GM12875 (cell line): ENCODE results near the gene SMIM41.

Source experiments
- H3K4me3 ChIP-seq: one replicate; pipeline ENCODE4 v1.5.1; 2011; ENCODE audit warnings: low read depth, low read length, control low read depth
- CTCF ChIP-seq: IDR thresholded peaks from 2 replicates; pipeline ENCODE4 v1.5.1; 2011; ENCODE audit warnings: low read depth, mild to moderate bottlenecking, control low read depth, inconsistent platforms, low read length, moderate library complexity, borderline replicate concordance; ENCODE audit not compliant: insufficient read depth

The SMIM41 gene

DNA sequence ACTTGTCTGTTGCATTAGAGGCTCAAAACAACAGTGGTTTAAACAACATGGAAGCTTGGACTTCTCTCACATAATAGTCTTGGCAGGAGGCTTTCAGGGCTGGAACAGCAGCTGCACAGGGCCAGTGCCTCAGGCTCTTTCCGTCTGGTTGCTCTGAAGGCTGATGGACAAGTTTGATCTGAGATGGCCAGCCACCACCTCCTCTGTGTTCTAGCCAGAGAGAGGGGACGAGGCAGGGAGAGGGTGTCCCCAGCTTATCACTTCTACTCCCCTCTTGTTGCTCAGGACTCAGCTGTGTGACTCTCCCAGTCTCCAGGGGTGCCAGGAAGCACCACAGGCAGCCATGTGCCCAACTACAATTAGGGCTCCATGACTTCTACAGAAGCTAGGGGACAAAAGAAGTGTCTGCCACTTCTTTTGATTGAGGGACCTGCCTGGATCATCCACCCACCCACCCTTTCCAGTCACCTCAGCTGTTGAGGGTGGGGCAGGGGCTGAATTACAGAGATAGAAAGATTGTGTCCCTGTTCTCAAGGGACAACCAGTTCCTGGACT is 46.6 kb downstream of the SMIM41 start:
- no peak overlapping the region for H3K4me3 ChIP-seq
- TF ChIP-seq CTCF, result no peak

- no peak overlapping the region for H3K4me3 ChIP-seq
- TF ChIP-seq CTCF, result no peak
Observed at GRCh38 chr12:52126605-52127578, 47.4 kb downstream of the SMIM41 start.

GRCh38 chr12:52127683-52128450 is 48.4 kb downstream of the SMIM41 start:
- H3K4me3 ChIP-seq, result no peak overlapping the region
- TF ChIP-seq CTCF, result no peak

DNA sequence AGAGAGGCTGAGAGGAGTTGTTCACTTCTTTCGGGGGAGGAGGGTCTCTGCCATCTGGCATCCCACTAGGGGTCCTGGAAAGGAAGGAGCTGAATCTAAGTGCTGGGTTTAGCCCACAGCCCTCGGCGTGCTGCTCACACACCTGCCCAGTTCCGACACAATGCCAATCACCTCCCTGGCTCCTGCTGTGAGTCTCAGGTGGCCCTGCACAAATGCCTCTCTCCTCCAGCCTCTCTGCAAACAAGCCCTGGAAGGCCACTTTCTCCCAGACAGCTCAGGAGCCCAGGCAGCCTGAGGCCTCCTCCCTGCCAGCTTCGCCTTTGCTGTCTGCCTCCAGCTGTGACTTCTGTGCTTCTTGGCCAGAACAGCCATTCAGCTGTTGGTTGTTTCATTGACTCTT is 51.2 kb downstream of the SMIM41 start:
- TF ChIP-seq CTCF, result no peak

GRCh38 chr12:52132754-52133161 is 53.3 kb downstream of the SMIM41 start:
- no peak for TF ChIP-seq CTCF
- H3K4me3 ChIP-seq, result no peak overlapping the region

More for the DNA sequence above, 51.2 kb downstream of the SMIM41 start:
- no peak overlapping the region for H3K4me3 ChIP-seq

GRCh38 chr12:52137746-52138145 is 58.2 kb downstream of the SMIM41 start:
- no peak overlapping the region for H3K4me3 ChIP-seq
- no peak for TF ChIP-seq CTCF
